ENCODE data around the gene MIA3. TPM values are rescaled to one million over a fixed set of nuclear protein-coding genes. Genes with fewer than 3 reads are reported as not detected.

Gene MIA3
- total RNA-seq (10 to 100 TPM; 51.3 to 59.8 (median 57.9) TPM), polyA plus RNA-seq (25.6 TPM)
- long read RNA-seq, donor 1, full-length matches to known transcripts: 9 of 43 reads
- long read RNA-seq, donor 1, partial matches to known transcripts: 7 of 43 reads
- long read RNA-seq, donor 1, other reads (novel, unspliced or antisense): 27 of 43 reads
- long read RNA-seq, donor 2, full-length matches to known transcripts: 6 of 21 reads
- long read RNA-seq, donor 2, partial matches to known transcripts: 5 of 21 reads
- long read RNA-seq, donor 2, other reads (novel, unspliced or antisense): 10 of 21 reads
- long read RNA-seq, donor 3, full-length matches to known transcripts: 22 of 91 reads
- long read RNA-seq, donor 3, partial matches to known transcripts: 33 of 91 reads
- long read RNA-seq, donor 3, other reads (novel, unspliced or antisense): 36 of 91 reads
- long read RNA-seq, donor 4, full-length matches to known transcripts: 10 of 24 reads
- long read RNA-seq, donor 4, partial matches to known transcripts: 4 of 24 reads
- long read RNA-seq, donor 4, other reads (novel, unspliced or antisense): 10 of 24 reads

GRCh38 chr1:222618001-222618879 lies at the start of gene MIA3:
Gene MIA3, plus strand, starts transcription at chr1:222618097. Its CDS starts 14 bp downstream, at chr1:222618111.
- ATAC-seq (peak; percentile 78 to 88), DNase-seq (peak; percentile 36 to 94 (median 93))
- H3K27ac ChIP-seq (ENCODE audit: low read length): peak within 1 kb of the TSS; percentile 63
- peak within 1 kb of the TSS; percentile 86 for H3K4me3 ChIP-seq (ENCODE audit: low read length)
- H3K27me3 ChIP-seq (ENCODE audit: control insufficient read depth, insufficient read depth): no peaks in the 10 kb centered on the region
- H3K4me1 ChIP-seq (ENCODE audit: control insufficient read depth, insufficient read depth, low read length): no peaks in the 10 kb centered on the region
- intact Hi-C loops (cut with DNase I): no loop called here
- under 1% methylated on average over 75 of the region's 81 CpGs for WGBS
- no peaks in the 10 kb centered on the region for H3K9me3 ChIP-seq (ENCODE audit: control insufficient read depth, low read length)

GRCh38 chr1:222570837-222571236 lies 47.1 kb upstream of the MIA3 start:
- intact Hi-C loops (cut with DNase I): no loop called here
- no peaks in the 10 kb centered on the region for H3K27me3 ChIP-seq (ENCODE audit: control insufficient read depth, insufficient read depth)
- H3K9me3 ChIP-seq (ENCODE audit: control insufficient read depth, low read length): no peaks in the 10 kb centered on the region
- no peaks in the 10 kb centered on the region for H3K4me1 ChIP-seq (ENCODE audit: control insufficient read depth, insufficient read depth, low read length)
- no peak overlapping the region for H3K4me3 ChIP-seq (ENCODE audit: low read length)
- 96% methylated on average over 1 of the region's 1 CpG for WGBS
- no peak overlapping the region for H3K27ac ChIP-seq (ENCODE audit: low read length)
- ATAC-seq (no peak), DNase-seq (no peak)

- WGBS: 95% methylated on average over 3 of the region's 3 CpGs
- intact Hi-C loops (cut with DNase I): no loop called here
- no peak for ATAC-seq
Observed at GRCh38 chr1:222579316-222579715, 38.6 kb upstream of the MIA3 start.

GRCh38 chr1:222582099-222582774 lies 35.7 kb upstream of the MIA3 start:
- Histone ChIP-seq H3K9me3 (ENCODE audit: control insufficient read depth, low read length) (no peaks in the 10 kb centered on the region), H3K27ac (ENCODE audit: low read length) (no peak overlapping the region), H3K4me3 (ENCODE audit: low read length) (no peak overlapping the region), H3K4me1 (ENCODE audit: control insufficient read depth, insufficient read depth, low read length) (no peaks in the 10 kb centered on the region), H3K27me3 (ENCODE audit: control insufficient read depth, insufficient read depth) (no peaks in the 10 kb centered on the region)
- ATAC-seq (no peak), DNase-seq (no peak)
- WGBS: 85% methylated on average over 4 of the region's 4 CpGs
- intact Hi-C loops (cut with DNase I): no loop called here

More at GRCh38 chr1:222579316-222579715, 38.6 kb upstream of the MIA3 start:
- Histone ChIP-seq H3K27me3 (ENCODE audit: control insufficient read depth, insufficient read depth) (no peaks in the 10 kb centered on the region), H3K9me3 (ENCODE audit: control insufficient read depth, low read length) (no peaks in the 10 kb centered on the region), H3K4me1 (ENCODE audit: control insufficient read depth, insufficient read depth, low read length) (no peaks in the 10 kb centered on the region), H3K4me3 (ENCODE audit: low read length) (no peak overlapping the region), H3K27ac (ENCODE audit: low read length) (no peak overlapping the region)
- DNase-seq: no peak

GRCh38 chr1:222583079-222583478 lies 34.8 kb upstream of the MIA3 start:
- H3K4me3 ChIP-seq (ENCODE audit: low read length): no peak overlapping the region
- H3K27ac ChIP-seq (ENCODE audit: low read length): no peak overlapping the region
- H3K4me1 ChIP-seq (ENCODE audit: control insufficient read depth, insufficient read depth, low read length): no peaks in the 10 kb centered on the region
- H3K9me3 ChIP-seq (ENCODE audit: control insufficient read depth, low read length): no peaks in the 10 kb centered on the region
- WGBS: 78% methylated on average over 5 of the region's 5 CpGs
- no peaks in the 10 kb centered on the region for H3K27me3 ChIP-seq (ENCODE audit: control insufficient read depth, insufficient read depth)
- ATAC-seq (no peak), DNase-seq (no peak)
- intact Hi-C loops (cut with DNase I): no loop called here

- no peaks in the 10 kb centered on the region for H3K9me3 ChIP-seq (ENCODE audit: control insufficient read depth, low read length)
- no peak overlapping the region for H3K4me3 ChIP-seq (ENCODE audit: low read length)
- ATAC-seq (no peak), DNase-seq (no peak)
- no peaks in the 10 kb centered on the region for H3K27me3 ChIP-seq (ENCODE audit: control insufficient read depth, insufficient read depth)
- H3K4me1 ChIP-seq (ENCODE audit: control insufficient read depth, insufficient read depth, low read length): peaks cover 3% of the 10 kb centered on the region
- 94% methylated on average over 2 of the region's 2 CpGs for WGBS
- intact Hi-C loops (cut with DNase I): no loop called here
- no peak overlapping the region for H3K27ac ChIP-seq (ENCODE audit: low read length)
Observed at GRCh38 chr1:222586842-222587241, 31.1 kb upstream of the MIA3 start.

- H3K9me3 ChIP-seq (ENCODE audit: control insufficient read depth, low read length): no peaks in the 10 kb centered on the region
- no peak overlapping the region for H3K27ac ChIP-seq (ENCODE audit: low read length)
- DNase-seq: no peak
- 82% methylated on average over 1 of the region's 1 CpG for WGBS
- intact Hi-C loops (cut with DNase I): no loop called here
- H3K4me3 ChIP-seq (ENCODE audit: low read length): no peak overlapping the region
- no peak for ATAC-seq
- H3K4me1 ChIP-seq (ENCODE audit: control insufficient read depth, insufficient read depth, low read length): peaks cover 3% of the 10 kb centered on the region
- H3K27me3 ChIP-seq (ENCODE audit: control insufficient read depth, insufficient read depth): no peaks in the 10 kb centered on the region
Observed at GRCh38 chr1:222588135-222588534, 29.8 kb upstream of the MIA3 start.

GRCh38 chr1:222589462-222590302 lies 28.2 kb upstream of the MIA3 start, which contains the start of gene TAF1A:
Gene TAF1A, minus strand, starts transcription at chr1:222589933.
- peak; percentile 97 to 99 for ATAC-seq
- Histone ChIP-seq H3K4me3 (ENCODE audit: low read length) (peak within 1 kb of the TSS; percentile 91), H3K9me3 (ENCODE audit: control insufficient read depth, low read length) (no peaks in the 10 kb centered on the region), H3K27me3 (ENCODE audit: control insufficient read depth, insufficient read depth) (no peaks in the 10 kb centered on the region), H3K27ac (ENCODE audit: low read length) (peak within 1 kb of the TSS; percentile 80), H3K4me1 (ENCODE audit: control insufficient read depth, insufficient read depth, low read length) (peaks cover 3% of the 10 kb centered on the region)
- DNase-seq: peak; percentile 89 to 94 (median 93)
- intact Hi-C loops (cut with DNase I): no loop called here
- WGBS: under 1% methylated on average over 41 of the region's 41 CpGs

GRCh38 chr1:222592171-222592570 lies 25.7 kb upstream of the MIA3 start:
- Histone ChIP-seq H3K27ac (ENCODE audit: low read length) (no peak overlapping the region), H3K9me3 (ENCODE audit: control insufficient read depth, low read length) (no peaks in the 10 kb centered on the region), H3K27me3 (ENCODE audit: control insufficient read depth, insufficient read depth) (no peaks in the 10 kb centered on the region), H3K4me3 (ENCODE audit: low read length) (no peak overlapping the region), H3K4me1 (ENCODE audit: control insufficient read depth, insufficient read depth, low read length) (peaks cover 3% of the 10 kb centered on the region)
- WGBS: 78% methylated on average over 3 of the region's 3 CpGs
- intact Hi-C loops (cut with DNase I): no loop called here
- ATAC-seq (no peak), DNase-seq (no peak)

- H3K27me3 ChIP-seq (ENCODE audit: control insufficient read depth, insufficient read depth): no peaks in the 10 kb centered on the region
- WGBS: 87% methylated on average over 3 of the region's 3 CpGs
- H3K4me3 ChIP-seq (ENCODE audit: low read length): no peak overlapping the region
- DNase-seq: no peak
- no peaks in the 10 kb centered on the region for H3K9me3 ChIP-seq (ENCODE audit: control insufficient read depth, low read length)
- intact Hi-C loops (cut with DNase I): no loop called here
- H3K27ac ChIP-seq (ENCODE audit: low read length): no peak overlapping the region
- no peak for ATAC-seq
- H3K4me1 ChIP-seq (ENCODE audit: control insufficient read depth, insufficient read depth, low read length): no peaks in the 10 kb centered on the region
Observed at GRCh38 chr1:222594789-222595188, 23.1 kb upstream of the MIA3 start.

All from right cardiac atrium (tissue), 5 donors.